Endothelial cell (in vitro differentiated cells): Measurements from ENCODE around the gene SART3. TPM values are rescaled to one million over a fixed set of nuclear protein-coding genes. Genes with fewer than 3 reads are reported as not detected.

Experiments
- DNase-seq: peaks from one replicate; pipeline ENCODE4 v3.0.0; 2021; ENCODE audit warnings: low spot score
- H3K27ac Mint-ChIP-seq: one replicate; pipeline ENCODE4 v1.8.0; 2021; ENCODE audit warnings: mixed read lengths, inconsistent platforms; ENCODE audit not compliant: unreplicated experiment
- H3K27me3 Mint-ChIP-seq: one replicate; pipeline ENCODE4 v1.8.0; 2021; ENCODE audit warnings: mild to moderate bottlenecking, moderate library complexity, mixed read lengths, inconsistent platforms; ENCODE audit not compliant: unreplicated experiment
- H3K36me3 Mint-ChIP-seq: one replicate; pipeline ENCODE4 v1.8.0; 2021; ENCODE audit warnings: mild to moderate bottlenecking, low read depth, mixed read lengths, inconsistent platforms; ENCODE audit not compliant: unreplicated experiment
- H3K4me1 Mint-ChIP-seq: one replicate; pipeline ENCODE4 v1.8.0; 2021; ENCODE audit warnings: mild to moderate bottlenecking, mixed read lengths, inconsistent platforms; ENCODE audit not compliant: unreplicated experiment
- H3K4me3 Mint-ChIP-seq: one replicate; pipeline ENCODE4 v1.8.0; 2021; ENCODE audit warnings: mild to moderate bottlenecking, mixed read lengths, inconsistent platforms; ENCODE audit not compliant: unreplicated experiment
- H3K9me3 Mint-ChIP-seq: one replicate; pipeline ENCODE4 v1.8.0; 2021; ENCODE audit warnings: mixed read lengths, inconsistent platforms; ENCODE audit not compliant: unreplicated experiment
- total RNA-seq: library from RNA; stranded (reverse); fragmentation: NEBNext Ultra II Directional; extraction: Animal tissue kit (Norgen Biotek cat#: 25700); gene quantifications from one replicate; pipeline ENCODE4 v1.2.1, GENCODE V29; 2021; ENCODE audit not compliant: unreplicated experiment
- TF ChIP-seq, protein P1 (sequence below): fragments of 200-600 bp; sonication (generic); IDR thresholded peaks from one replicate; pipeline ENCODE4 v1.5.0; 2021; ENCODE audit warnings: antibody characterized with exemption; ENCODE audit not compliant: unreplicated experiment

The SART3 gene
- total RNA-seq, 1 donor from 2014 or later, result 67.8 TPM

DNA sequence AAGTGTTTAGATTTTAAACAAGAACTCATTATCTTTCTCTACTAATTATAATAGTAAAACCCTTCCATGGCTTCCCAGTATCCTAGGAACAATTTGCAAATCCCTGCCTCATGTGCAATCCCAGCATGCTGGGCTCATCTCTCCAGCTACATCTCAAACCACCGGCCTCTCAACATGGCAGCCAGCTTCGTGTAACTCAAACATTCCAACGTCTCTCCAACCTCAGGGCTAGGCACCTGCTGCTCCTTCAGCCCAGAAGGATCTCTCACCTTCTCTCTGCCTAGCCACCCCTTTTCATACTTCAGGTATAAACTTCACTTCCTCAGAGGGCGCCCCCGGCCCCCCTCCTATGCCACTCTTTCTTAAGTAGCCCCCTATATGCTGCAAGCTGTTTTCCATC, 7.2 kb downstream of the SART3 start:
- H3K27me3 Mint-ChIP-seq, result peaks cover 1% of the 10 kb centered on the region
- H3K4me1 Mint-ChIP-seq, result peaks cover 28% of the 10 kb centered on the region
- TF ChIP-seq, protein P1, sequence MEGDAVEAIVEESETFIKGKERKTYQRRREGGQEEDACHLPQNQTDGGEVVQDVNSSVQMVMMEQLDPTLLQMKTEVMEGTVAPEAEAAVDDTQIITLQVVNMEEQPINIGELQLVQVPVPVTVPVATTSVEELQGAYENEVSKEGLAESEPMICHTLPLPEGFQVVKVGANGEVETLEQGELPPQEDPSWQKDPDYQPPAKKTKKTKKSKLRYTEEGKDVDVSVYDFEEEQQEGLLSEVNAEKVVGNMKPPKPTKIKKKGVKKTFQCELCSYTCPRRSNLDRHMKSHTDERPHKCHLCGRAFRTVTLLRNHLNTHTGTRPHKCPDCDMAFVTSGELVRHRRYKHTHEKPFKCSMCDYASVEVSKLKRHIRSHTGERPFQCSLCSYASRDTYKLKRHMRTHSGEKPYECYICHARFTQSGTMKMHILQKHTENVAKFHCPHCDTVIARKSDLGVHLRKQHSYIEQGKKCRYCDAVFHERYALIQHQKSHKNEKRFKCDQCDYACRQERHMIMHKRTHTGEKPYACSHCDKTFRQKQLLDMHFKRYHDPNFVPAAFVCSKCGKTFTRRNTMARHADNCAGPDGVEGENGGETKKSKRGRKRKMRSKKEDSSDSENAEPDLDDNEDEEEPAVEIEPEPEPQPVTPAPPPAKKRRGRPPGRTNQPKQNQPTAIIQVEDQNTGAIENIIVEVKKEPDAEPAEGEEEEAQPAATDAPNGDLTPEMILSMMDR, result no peak
- DNase-seq, result no peak
- no peak overlapping the region for H3K4me3 Mint-ChIP-seq
- no peaks in the 10 kb centered on the region for H3K9me3 Mint-ChIP-seq
- H3K27ac Mint-ChIP-seq, result no peak overlapping the region
- H3K36me3 Mint-ChIP-seq, result no peaks in the 10 kb centered on the region

DNA sequence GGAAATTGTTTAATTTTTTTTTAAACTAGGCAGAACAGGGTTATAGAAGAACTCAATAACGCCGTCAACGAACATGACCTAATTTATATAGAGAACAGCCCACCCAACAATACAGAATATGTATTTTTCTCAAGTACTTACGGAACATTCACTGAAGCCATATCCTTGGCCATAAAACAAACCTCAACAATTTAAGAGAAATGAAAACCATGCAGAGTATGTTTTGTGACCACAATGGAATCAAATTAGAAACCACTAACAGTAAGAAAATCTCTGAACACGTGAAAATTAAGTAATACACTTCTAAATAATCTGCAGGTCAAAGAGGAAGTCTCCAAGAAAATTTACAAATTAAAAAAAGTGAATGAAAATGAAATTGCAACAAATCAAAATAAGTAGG, 9.4 kb downstream of the SART3 start:
- Mint-ChIP-seq H3K4me3 (no peak overlapping the region), H3K27me3 (no peaks in the 10 kb centered on the region), H3K27ac (no peak overlapping the region), H3K4me1 (peaks cover 16% of the 10 kb centered on the region), H3K9me3 (no peaks in the 10 kb centered on the region), H3K36me3 (peaks cover 8% of the 10 kb centered on the region)
- DNase-seq, result no peak
- TF ChIP-seq, protein P1, result no peak

DNA sequence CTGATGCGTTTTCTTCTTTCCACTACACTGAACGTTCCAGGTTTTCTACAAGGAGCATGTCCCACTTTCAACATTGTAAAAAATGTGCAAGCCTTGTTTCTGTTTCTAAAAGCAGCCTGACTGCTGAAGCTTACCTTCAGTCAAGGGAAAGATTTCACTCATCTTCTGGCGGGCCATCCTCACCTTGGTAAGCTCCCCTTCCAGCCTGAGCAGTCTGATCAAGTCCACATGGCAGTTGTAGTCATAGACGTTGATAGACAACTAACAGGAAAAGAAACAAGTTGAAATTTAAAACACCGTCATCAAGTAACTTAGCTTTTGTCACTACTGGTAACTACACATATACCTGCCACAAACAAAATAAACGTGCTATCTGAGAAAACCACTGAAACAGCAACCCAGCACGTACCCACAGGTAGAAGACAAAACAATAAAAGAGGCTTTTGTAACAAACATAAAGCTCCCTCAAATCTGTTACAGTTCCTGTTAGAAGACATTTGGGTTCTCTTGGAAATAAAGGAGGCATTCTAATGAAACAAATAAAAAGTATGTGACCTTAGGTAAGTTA, 11.9 kb downstream of the SART3 start:
- no peak for DNase-seq
- Mint-ChIP-seq H3K27ac (no peak overlapping the region), H3K4me1 (peaks cover 8% of the 10 kb centered on the region), H3K9me3 (no peaks in the 10 kb centered on the region), H3K36me3 (peaks cover 20% of the 10 kb centered on the region), H3K27me3 (no peaks in the 10 kb centered on the region), H3K4me3 (no peak overlapping the region)
- TF ChIP-seq, protein P1, result no peak

DNA sequence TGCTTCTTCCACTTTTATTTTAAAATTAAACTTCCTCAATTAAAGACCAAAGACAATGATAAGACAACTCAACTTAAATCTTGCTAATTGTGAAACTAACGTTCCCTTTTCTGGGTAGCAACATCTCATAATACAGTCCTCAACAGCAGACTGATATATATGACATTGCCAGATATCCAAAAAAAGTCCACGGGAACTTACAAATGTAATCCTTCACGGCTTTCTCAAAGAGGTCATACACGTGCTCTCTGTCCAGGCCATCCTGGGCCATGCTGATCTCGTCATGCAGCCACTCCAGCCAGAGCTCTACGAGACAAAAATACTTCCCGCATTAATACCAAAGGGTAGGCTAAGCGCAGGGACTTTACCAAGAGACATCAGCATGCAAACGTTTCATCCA, 13.3 kb downstream of the SART3 start:
- H3K4me3 Mint-ChIP-seq, result no peak overlapping the region
- H3K36me3 Mint-ChIP-seq, result peaks cover 27% of the 10 kb centered on the region
- TF ChIP-seq, protein P1, result no peak
- no peaks in the 10 kb centered on the region for H3K9me3 Mint-ChIP-seq
- DNase-seq, result no peak
- H3K27me3 Mint-ChIP-seq, result no peaks in the 10 kb centered on the region
- no peak overlapping the region for H3K27ac Mint-ChIP-seq
- H3K4me1 Mint-ChIP-seq, result peaks cover 8% of the 10 kb centered on the region

DNA sequence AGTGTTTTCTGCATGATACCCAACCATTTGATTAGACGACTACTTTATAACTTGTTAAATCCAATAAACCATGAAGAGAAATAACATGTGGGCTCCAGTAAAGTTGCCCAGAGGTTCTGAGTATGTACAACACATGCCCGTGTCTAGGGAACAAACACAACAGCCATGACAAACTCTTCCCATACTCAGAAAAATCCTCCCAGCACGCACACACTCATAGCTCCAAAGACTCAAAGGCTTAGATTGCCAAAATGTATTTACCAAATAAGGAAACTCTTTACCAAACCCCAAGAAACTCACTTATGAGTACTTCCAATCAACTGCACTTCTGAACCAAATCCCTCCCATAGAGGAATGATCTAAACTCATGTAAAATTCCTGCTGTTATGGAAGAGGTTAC, 17.3 kb downstream of the SART3 start:
- H3K36me3 Mint-ChIP-seq, result peaks cover 31% of the 10 kb centered on the region
- no peaks in the 10 kb centered on the region for H3K4me1 Mint-ChIP-seq
- no peaks in the 10 kb centered on the region for H3K27me3 Mint-ChIP-seq
- no peak overlapping the region for H3K27ac Mint-ChIP-seq
- DNase-seq, result no peak
- TF ChIP-seq, protein P1, result no peak
- no peaks in the 10 kb centered on the region for H3K9me3 Mint-ChIP-seq
- no peak overlapping the region for H3K4me3 Mint-ChIP-seq
